B cell (primary cell): Measurements from ENCODE around the gene CLASP1. TPM values are rescaled to one million over a fixed set of nuclear protein-coding genes. Genes with fewer than 3 reads are reported as not detected.
A peak's percentile ranks its signal among the peaks of the same experiment; 100 is the strongest.

Experiments
- ATAC-seq: fragments of 200-7000 bp; cut with Tn5 transposase; one replicate; pipeline ENCODE4 v1.10.0; 2021; ENCODE audit warnings: low read depth, mild to moderate bottlenecking, moderate number of reproducible peaks, moderate library complexity
- CTCF ChIA-PET: fragments of 350-600 bp; sonication (Branson Sonifier 250); formaldehyde crosslinking; loops from one replicate; lab custom pipeline; 2021; ENCODE audit warnings: antibody characterized with exemption, inconsistent platforms; lab: Charles Lee
- POLR2A ChIA-PET: fragments of 350-600 bp; sonication (Branson Sonifier 250); formaldehyde crosslinking; loops from one replicate; lab custom pipeline; 2021; ENCODE audit warnings: antibody characterized with exemption; lab: Charles Lee
- DNase-seq: peaks from one replicate; pipeline ENCODE4 v3.0.0; 2013
- H2AFZ ChIP-seq: 2 replicates; pipeline ENCODE4 v1.6.1; 2012; ENCODE audit warnings: mild to moderate bottlenecking, low read depth, low read length; ENCODE audit not compliant: insufficient read depth, poor library complexity, severe bottlenecking
- H3K27ac ChIP-seq, 2 donors: 1 replicate in 1 of 2; 2 replicates in 1 of 2; pipeline ENCODE4 v1.5.1; 2012 to 2013; ENCODE audit warnings: low read length in 2 of 2, mild to moderate bottlenecking in 2 of 2, moderate library complexity in 1 of 2
- H3K27me3 ChIP-seq, 4 experiments: fragments of 200-600 bp in 1 of 4; sonication (generic) in 1 of 4; replicated peaks in 1 of 4; 1 replicate in 2 of 4; 2 replicates in 2 of 4; pipeline versions ENCODE4 v1.6.1 to v1.7.0; 2013 to 2016; ENCODE audit warnings: low read length in 3 of 4, mild to moderate bottlenecking in 2 of 4, mixed read lengths in 1 of 4, moderate library complexity in 1 of 4; ENCODE audit not compliant: insufficient read depth in 4 of 4, control insufficient read depth in 3 of 4; ENCODE audit errors: control extremely low read depth in 1 of 4
- H3K36me3 ChIP-seq, 2 experiments: replicated peaks in 1 of 2; 1 replicate in 1 of 2; 2 replicates in 1 of 2; pipeline versions ENCODE4 v1.6.1 to v1.7.1; 2013; ENCODE audit warnings: low read length in 1 of 2; ENCODE audit not compliant: insufficient read depth in 2 of 2, control insufficient read depth in 1 of 2; ENCODE audit errors: control extremely low read depth in 1 of 2, extremely low read depth in 1 of 2
- H3K4me1 ChIP-seq, 2 donors: fragments of 200-600 bp in 1 of 2; sonication (generic) in 1 of 2; 1 replicate in 1 of 2; 2 replicates in 1 of 2; pipeline versions ENCODE4 v1.5.1 to v1.6.1; 2013 to 2017; ENCODE audit warnings: low read length in 2 of 2; ENCODE audit not compliant: control insufficient read depth in 2 of 2, insufficient read depth in 2 of 2
- H3K4me2 ChIP-seq: replicated peaks from 2 replicates; pipeline ENCODE3; 2012; ENCODE audit warnings: mild to moderate bottlenecking, low read depth, low read length; ENCODE audit not compliant: poor library complexity, severe bottlenecking
- H3K4me3 ChIP-seq, 5 experiments: fragments of 200-600 bp in 1 of 5; sonication (generic) in 1 of 5; 1 replicate in 3 of 5; 2 replicates in 2 of 5; pipeline versions ENCODE4 v1.5.1 to v1.7.0; 2011 to 2016; ENCODE audit warnings: low read length in 4 of 5, mild to moderate bottlenecking in 4 of 5, low read depth in 2 of 5, control low read depth in 1 of 5, moderate library complexity in 1 of 5; ENCODE audit not compliant: insufficient read depth in 1 of 5; ENCODE audit errors: control extremely low read depth in 1 of 5, extremely low read depth in 1 of 5
- H3K79me2 ChIP-seq: fragments of 200-600 bp; sonication (generic); one replicate; pipeline ENCODE4 v1.6.0; 2016; ENCODE audit warnings: low read length; ENCODE audit not compliant: control insufficient read depth, insufficient read depth
- H3K9ac ChIP-seq: fragments of 200-600 bp; sonication (generic); 2 replicates; pipeline ENCODE4 v1.6.1; 2017; ENCODE audit warnings: mild to moderate bottlenecking, low read length, moderate library complexity
- H3K9me3 ChIP-seq, 3 donors: one replicate each; pipeline versions ENCODE4 v1.6.1 to v1.7.1; 2013; ENCODE audit warnings: low read length in 2 of 3; ENCODE audit not compliant: control insufficient read depth in 2 of 3, insufficient read depth in 1 of 3; ENCODE audit errors: control extremely low read depth in 1 of 3
- H4K20me1 ChIP-seq: 2 replicates; pipeline ENCODE4 v1.6.0; 2012; ENCODE audit warnings: mild to moderate bottlenecking, low read length; ENCODE audit not compliant: insufficient read depth, control insufficient read depth, poor library complexity, severe bottlenecking
- H3K27ac Mint-ChIP-seq: one replicate; pipeline ENCODE4 v1.8.0; 2021; ENCODE audit warnings: mixed read lengths
- H3K27me3 Mint-ChIP-seq: one replicate; pipeline ENCODE4 v1.8.0; 2021; ENCODE audit warnings: mixed read lengths
- H3K4me1 Mint-ChIP-seq: one replicate; pipeline ENCODE4 v1.8.0; 2021; ENCODE audit warnings: mixed read lengths
- H3K4me3 Mint-ChIP-seq: one replicate; pipeline ENCODE4 v1.8.0; 2021; ENCODE audit warnings: mixed read lengths
- H3K9me3 Mint-ChIP-seq: one replicate; pipeline ENCODE4 v1.8.0; 2022; ENCODE audit warnings: mixed read lengths; ENCODE audit not compliant: insufficient read depth
- EZH2 ChIP-seq: IDR thresholded peaks from 2 replicates; pipeline ENCODE4 v1.6.1; 2012; ENCODE audit warnings: borderline replicate concordance, low read depth, mild to moderate bottlenecking, moderate library complexity, low read length; ENCODE audit not compliant: insufficient read depth, poor library complexity, severe bottlenecking
- WGBS: methylation state at CpG from one replicate; pipeline ENCODE4 v1.1.5; 2013; ENCODE audit warnings: missing lambda C conversion rate; ENCODE audit not compliant: insufficient coverage; 5-methylcytosine and 5-hydroxymethylcytosine counted together
- intact Hi-C: fragments of 100-400 bp; cut with micrococcal nuclease; formaldehyde crosslinking; loops from one replicate; pipeline ENCODE4 v1.10.0; 2022
- polyA plus RNA-seq: library from polyadenylated mRNA; depleted of rRNA; stranded (reverse); fragments of >200 nt; gene quantifications from 2 replicates; pipeline ENCODE4 v1.2.3, GENCODE V29; 2012
- total RNA-seq, 2 donors: library from RNA; stranded (reverse); fragments of 120-200 nt in 1 of 2; gene quantifications; 1 replicate in 1 of 2; 2 replicates in 1 of 2; pipeline versions ENCODE4 v1.2.3 to v1.2.4, GENCODE V29; 2013 to 2022
- TF ChIP-seq, protein P1 (sequence below): fragments of 200-600 bp; IDR thresholded peaks from one replicate; pipeline ENCODE4 v1.8.0; 2022; ENCODE audit warnings: antibody characterized with exemption, mild to moderate bottlenecking

Gene CLASP1
- total and polyA plus RNA-seq, 2 donors (not counting 1 experiment from before 2014, with no cell fraction given), result 8.7 to 88.0 TPM

DNA sequence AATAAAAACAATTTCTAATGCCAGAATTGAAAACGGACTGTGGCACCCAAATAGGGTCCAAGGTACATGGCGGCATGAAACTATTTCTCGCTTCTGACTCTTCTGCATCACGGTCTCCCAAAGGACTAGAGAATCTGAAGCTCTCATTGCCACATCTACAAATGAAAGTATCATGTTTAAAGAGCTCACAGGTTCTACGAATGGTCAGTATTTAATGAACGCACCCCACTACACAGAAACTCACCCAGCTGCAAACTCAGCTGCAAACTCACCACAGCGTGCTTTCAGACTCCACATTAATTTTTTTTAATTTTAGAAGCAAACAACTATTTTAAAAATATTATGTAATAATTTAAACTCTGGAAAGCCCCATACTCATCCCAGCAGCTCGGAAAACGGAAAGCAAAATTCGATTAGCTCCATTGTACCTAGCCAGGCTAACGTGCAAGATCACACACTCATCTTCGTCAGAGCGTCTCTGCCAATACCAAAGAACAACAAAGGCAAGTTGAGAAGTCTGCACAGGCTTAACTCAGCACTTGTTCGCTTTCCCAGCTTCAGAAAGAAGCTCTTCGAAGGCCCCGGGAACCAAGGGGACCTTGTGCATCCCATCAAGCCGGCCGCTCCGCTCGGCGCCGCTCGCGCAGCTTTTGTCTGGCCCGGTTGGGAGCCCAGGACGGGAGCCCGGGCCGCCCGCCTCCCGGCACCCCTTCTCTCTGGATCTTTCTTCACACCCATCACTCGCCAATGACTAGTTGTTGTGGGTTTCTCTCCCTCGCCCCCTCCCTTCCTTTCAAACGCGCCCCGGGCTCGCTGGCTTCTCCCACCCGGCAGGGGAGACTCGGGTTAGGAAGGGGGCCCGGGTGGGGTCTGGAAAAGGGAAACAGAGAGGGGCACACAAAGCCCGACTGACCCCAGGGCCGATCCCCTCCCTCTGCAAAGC, 785 bp downstream of the CLASP1 start:
- Mint-ChIP-seq H3K4me3 (peak overlapping the region; percentile 95), H3K9me3 (no peaks in the 10 kb centered on the region), H3K27ac (peak overlapping the region; percentile 98), H3K27me3 (no peaks in the 10 kb centered on the region), H3K4me1 (peaks cover 48% of the 10 kb centered on the region)
- WGBS, result 3% methylated on average over 26 of the region's 41 CpGs
- peaks cover 68% of the 10 kb centered on the region for H3K79me2 ChIP-seq
- H3K36me3 ChIP-seq, result no peaks in the 10 kb centered on the region
- intact Hi-C loops, result loop anchor here (1.0 kb wide), 4 partner anchors 37 to 117 kb away; partner anchors contain the start of genes NIFK and TSN
- peak overlapping the region; percentile 99 for H2AFZ ChIP-seq
- H3K27me3 ChIP-seq, result no peaks in the 10 kb centered on the region
- peak overlapping the region; percentile 99 for H3K9ac ChIP-seq
- TF ChIP-seq, protein P1, sequence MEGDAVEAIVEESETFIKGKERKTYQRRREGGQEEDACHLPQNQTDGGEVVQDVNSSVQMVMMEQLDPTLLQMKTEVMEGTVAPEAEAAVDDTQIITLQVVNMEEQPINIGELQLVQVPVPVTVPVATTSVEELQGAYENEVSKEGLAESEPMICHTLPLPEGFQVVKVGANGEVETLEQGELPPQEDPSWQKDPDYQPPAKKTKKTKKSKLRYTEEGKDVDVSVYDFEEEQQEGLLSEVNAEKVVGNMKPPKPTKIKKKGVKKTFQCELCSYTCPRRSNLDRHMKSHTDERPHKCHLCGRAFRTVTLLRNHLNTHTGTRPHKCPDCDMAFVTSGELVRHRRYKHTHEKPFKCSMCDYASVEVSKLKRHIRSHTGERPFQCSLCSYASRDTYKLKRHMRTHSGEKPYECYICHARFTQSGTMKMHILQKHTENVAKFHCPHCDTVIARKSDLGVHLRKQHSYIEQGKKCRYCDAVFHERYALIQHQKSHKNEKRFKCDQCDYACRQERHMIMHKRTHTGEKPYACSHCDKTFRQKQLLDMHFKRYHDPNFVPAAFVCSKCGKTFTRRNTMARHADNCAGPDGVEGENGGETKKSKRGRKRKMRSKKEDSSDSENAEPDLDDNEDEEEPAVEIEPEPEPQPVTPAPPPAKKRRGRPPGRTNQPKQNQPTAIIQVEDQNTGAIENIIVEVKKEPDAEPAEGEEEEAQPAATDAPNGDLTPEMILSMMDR, result no peak
- no peak for TF ChIP-seq EZH2
- POLR2A ChIA-PET, result interaction anchor here (0.7 to 4.4 kb wide), 4 partner anchors 38 to 117 kb away, joined by 3 to 57 read pairs (median 4); partner anchors contain the start of genes NIFK, RNU4ATAC and TSN
- H3K9me3 ChIP-seq, result no peaks in the 10 kb centered on the region
- H3K4me3 ChIP-seq, result peak overlapping the region; percentile 87 to 99 (median 95)
- ATAC-seq (no peak), DNase-seq (peak; percentile 70)
- peaks cover 43% of the 10 kb centered on the region for H4K20me1 ChIP-seq
- H3K4me2 ChIP-seq, result peak overlapping the region; percentile 84
- peaks cover 21 to 26% of the 10 kb centered on the region in 2 donors for H3K4me1 ChIP-seq
- CTCF ChIA-PET, result interaction anchor here (1.0 to 3.0 kb wide), 4 partner anchors 33 to 118 kb away, joined by 3 to 23 read pairs (median 4); partner anchors contain the start of gene RNU4ATAC
- H3K27ac ChIP-seq, result peak overlapping the region; percentile 82 to 98
